Esophagus muscularis mucosa (tissue), 4 donors: Measurements from ENCODE around the gene F5.

ENCODE experiments used
- CTCF ChIP-seq, 3 experiments: fragments of 200-600 bp in 2 of 3; fragments of 450-650 bp in 1 of 3; sonication (generic) in 2 of 3; IDR thresholded peaks; one replicate each; pipeline ENCODE4 v1.5.1; 2017 to 2019; ENCODE audit warnings: antibody characterized with exemption in 3 of 3, mild to moderate bottlenecking in 2 of 3, moderate library complexity in 1 of 3
- EP300 ChIP-seq: sonication (generic); formaldehyde crosslinking; IDR thresholded peaks from one replicate; pipeline ENCODE4 v1.6.1; 2017; ENCODE audit warnings: antibody characterized with exemption
- POLR2A ChIP-seq: fragments of 450-650 bp; IDR thresholded peaks from one replicate; pipeline ENCODE4 v1.6.1; 2017; ENCODE audit warnings: antibody characterized with exemption, moderate library complexity, mild to moderate bottlenecking, low read depth

DNA sequence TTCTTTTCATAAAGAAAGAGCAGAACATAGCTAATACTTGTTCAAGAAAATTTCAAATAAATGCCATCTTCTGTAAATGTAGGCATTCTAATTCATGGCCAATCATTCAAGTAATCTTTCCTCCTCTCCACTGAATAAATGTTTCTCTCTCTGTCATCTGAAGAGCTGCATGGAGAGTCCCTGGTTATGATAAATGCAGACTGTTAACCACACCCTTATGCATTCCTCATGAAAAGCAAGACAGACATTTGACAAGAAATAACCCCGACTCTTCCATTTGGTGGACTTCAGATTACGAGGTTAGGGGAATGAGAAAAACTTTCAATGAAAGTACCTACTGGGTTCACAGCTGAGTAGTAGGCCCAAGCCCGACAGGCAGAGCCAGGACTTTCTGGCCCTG is 55.8 kb downstream of the F5 start:
- TF ChIP-seq CTCF (IDR thresholded peaks at IDR 0.05) (no peak), POLR2A (no peak), EP300 (no peak)
